ES-I3 (cell line): Measurements from ENCODE around the gene RFC5.
"Not testable (repeated sequence)": the region's sequence is repeated elsewhere in the genome, so short reads cannot be mapped to it uniquely, and the experiment has no call there.

Experiments used
- H3K36me3 ChIP-seq: 2 replicates; pipeline ENCODE4 v1.6.1; 2013; ENCODE audit warnings: mild to moderate bottlenecking, low read length, control low read depth, moderate library complexity; ENCODE audit not compliant: insufficient read depth
- H3K4me1 ChIP-seq: 2 replicates; pipeline ENCODE4 v1.6.1; 2013; ENCODE audit warnings: mild to moderate bottlenecking, control low read depth, low read length; ENCODE audit not compliant: insufficient read depth
- H3K9ac ChIP-seq: 2 replicates; pipeline ENCODE4 v1.6.1; 2013; ENCODE audit warnings: low read depth, mild to moderate bottlenecking, low read length, moderate library complexity
- H3K9me3 ChIP-seq: 2 replicates; pipeline ENCODE4 v1.6.1; 2013; ENCODE audit warnings: mild to moderate bottlenecking, low read length, moderate library complexity; ENCODE audit not compliant: control insufficient read depth, insufficient read depth

Gene RFC5

DNA sequence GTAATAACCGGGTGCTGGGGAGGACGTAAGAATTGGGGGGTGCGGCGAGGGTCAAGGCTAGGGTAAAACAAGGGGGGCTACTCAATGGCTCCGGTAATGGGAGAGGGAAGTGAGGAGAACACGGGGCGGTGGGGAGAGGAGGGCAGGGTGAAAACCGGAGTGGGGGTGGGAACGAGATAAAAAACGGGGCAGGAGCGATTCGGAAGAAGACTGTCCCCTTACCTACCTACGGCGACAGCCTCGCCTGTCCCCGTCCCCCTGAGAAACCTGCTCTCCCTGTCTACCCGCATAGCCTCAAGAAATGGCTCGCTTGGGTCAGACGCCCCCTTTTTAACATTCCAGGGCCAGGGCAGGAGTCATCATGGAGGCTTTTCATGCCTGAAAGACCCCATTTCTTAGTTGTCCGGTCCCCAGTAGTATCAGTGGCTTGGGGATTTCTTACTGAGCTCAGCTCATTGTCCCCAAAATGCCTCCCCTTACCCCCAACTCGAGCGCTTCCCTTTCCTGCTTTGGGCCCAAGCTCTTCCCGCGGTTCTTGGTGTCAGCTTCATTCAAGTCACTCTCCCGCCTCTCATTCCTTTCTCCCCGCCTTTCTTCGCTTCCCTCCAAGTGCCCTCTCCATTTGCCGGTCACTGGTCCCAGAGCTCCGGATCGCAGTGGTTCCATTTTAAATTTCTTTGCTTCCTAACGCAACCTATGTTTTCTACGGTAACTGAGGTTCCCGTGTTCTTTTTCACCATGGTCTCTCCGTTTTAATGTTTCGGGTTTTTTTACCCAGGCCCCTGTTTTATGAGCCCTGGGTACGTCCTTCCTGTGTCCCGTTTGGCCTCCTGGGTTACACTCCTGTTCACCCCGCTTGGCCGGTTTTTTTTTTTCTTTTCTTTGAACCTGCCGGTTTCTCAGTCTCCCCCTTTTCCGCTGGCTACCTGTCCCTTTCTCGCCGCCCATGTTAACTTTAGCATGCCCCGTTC is 45.7 kb downstream of the RFC5 start:
- H3K9me3 ChIP-seq: no peaks in the 10 kb centered on the region
- H3K9ac ChIP-seq: peak overlapping the region; percentile 97
- H3K4me1 ChIP-seq: peaks cover 8% of the 10 kb centered on the region
- H3K36me3 ChIP-seq: no peaks in the 10 kb centered on the region; the same call in 1 of the 2 replicates

DNA sequence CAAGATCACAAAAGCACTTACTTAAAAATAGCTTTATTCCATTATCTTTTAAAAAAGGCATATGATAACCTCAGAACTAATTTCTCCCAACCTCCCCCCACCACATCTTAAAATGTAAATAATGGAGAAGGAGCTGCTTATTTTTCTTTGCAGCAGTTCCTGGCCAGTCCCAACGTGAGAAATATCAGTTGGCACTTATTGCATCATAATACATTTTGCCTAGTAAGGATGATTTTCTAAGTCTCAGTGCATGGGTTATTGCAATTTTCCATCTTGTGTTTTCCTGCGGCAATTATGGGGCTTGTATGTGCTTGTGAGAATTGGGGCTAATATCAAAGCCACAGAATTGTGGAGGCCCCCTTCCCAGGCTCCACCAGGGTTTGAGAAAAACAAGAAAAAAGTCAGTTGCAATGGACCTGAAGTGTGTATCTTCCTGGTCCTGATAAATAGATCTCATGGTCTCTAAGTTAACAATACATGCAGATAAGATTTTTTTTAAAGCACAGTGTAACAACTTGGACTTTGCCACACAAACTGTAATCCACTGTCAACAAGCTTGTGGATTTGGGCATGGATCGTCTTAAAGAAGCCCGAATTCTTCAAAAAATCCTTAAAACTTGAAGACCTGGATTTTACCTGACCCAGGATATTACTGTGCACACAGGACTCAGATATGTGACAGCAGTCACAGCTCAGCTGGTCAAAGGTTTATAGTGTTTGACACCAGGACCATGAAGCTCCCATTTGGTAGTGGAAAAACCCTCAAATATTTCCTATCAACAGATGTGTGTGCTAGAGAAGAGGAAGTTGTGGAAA is 47.3 kb downstream of the RFC5 start:
- peaks cover 8% of the 10 kb centered on the region for H3K4me1 ChIP-seq
- H3K9me3 ChIP-seq: no peaks in the 10 kb centered on the region
- peaks cover 6% of the 10 kb centered on the region; the same call in 1 of the 2 replicates for H3K36me3 ChIP-seq
- H3K9ac ChIP-seq: peak overlapping the region; percentile 97; the same call in 1 of the 2 replicates

DNA sequence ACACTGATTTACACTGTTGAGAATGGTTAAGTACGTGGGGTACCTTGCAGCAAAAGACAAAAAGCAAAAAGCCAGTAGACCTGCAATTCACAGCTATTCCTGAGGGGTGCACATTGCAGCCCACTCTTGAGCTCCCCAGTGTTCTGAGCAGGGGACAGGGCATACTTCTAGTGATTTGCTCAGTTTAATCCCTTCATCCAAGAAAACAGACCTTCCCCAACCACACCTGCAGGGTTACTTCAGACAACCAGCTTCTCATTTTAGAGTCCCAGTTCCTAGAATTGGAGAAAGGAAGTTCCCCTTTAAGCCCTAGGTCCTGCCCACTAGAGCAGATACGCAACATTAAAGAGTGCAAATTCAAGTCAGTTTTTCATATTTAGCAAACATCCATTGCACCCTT is 48.1 kb downstream of the RFC5 start:
- H3K36me3 ChIP-seq: peaks cover 9% of the 10 kb centered on the region; the same call in 1 of the 2 replicates
- H3K9ac ChIP-seq: no peak overlapping the region
- H3K9me3 ChIP-seq: no peaks in the 10 kb centered on the region
- H3K4me1 ChIP-seq: peaks cover 8% of the 10 kb centered on the region

DNA sequence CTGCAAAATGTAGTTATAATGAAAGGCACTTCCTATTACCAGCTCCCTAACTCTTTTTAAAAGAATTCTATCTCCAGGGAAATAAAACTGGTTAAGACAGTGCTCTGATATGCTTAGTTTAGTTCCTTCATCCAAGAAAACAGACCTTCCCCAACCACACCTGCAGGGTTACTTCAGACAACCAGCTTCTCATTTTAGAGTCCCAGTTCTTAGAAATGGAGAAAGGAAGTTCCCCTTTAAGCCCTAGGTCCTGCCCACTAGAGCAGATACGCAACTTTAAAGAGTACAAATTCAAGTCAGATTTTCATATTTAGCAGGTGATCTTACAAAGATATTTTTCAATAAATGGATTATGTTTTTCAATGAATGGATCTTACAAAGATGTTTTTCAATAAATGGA is 48.9 kb downstream of the RFC5 start:
- H3K4me1 ChIP-seq: peaks cover 8% of the 10 kb centered on the region
- peaks cover 9% of the 10 kb centered on the region; the same call in 1 of the 2 replicates for H3K36me3 ChIP-seq
- no peaks in the 10 kb centered on the region for H3K9me3 ChIP-seq
- no peak overlapping the region for H3K9ac ChIP-seq

- Histone ChIP-seq H3K36me3 (peaks cover 14% of the 10 kb centered on the region; the same call in 1 of the 2 replicates), H3K9me3 (no peaks in the 10 kb centered on the region), H3K4me1 (peaks cover 7% of the 10 kb centered on the region), H3K9ac (no peak overlapping the region)
Observed at GRCh38 chr12:118068445-118068844, 51.9 kb downstream of the RFC5 start.

- peaks cover 17% of the 10 kb centered on the region for H3K36me3 ChIP-seq
- no peaks in the 10 kb centered on the region for H3K9me3 ChIP-seq
Observed at GRCh38 chr12:118070650-118071049, 54.1 kb downstream of the RFC5 start.

GRCh38 chr12:118073768-118074167 is 57.3 kb downstream of the RFC5 start:
- peaks cover 24% of the 10 kb centered on the region for H3K36me3 ChIP-seq
- H3K9ac ChIP-seq: no peak overlapping the region
- no peaks in the 10 kb centered on the region for H3K9me3 ChIP-seq
- H3K4me1 ChIP-seq: no peaks in the 10 kb centered on the region

More at GRCh38 chr12:118070650-118071049, 54.1 kb downstream of the RFC5 start:
- Histone ChIP-seq H3K9ac (no peak overlapping the region), H3K4me1 (no peaks in the 10 kb centered on the region)

- H3K9me3 ChIP-seq, H3K9ac ChIP-seq, H3K4me1 ChIP-seq: not testable (repeated sequence)
- peaks cover 22% of the 10 kb centered on the region for H3K36me3 ChIP-seq
Observed at GRCh38 chr12:118081521-118081920, 65.0 kb downstream of the RFC5 start.
